Stromal cell of bone marrow (primary cell): ENCODE results near the gene SLC24A3.

Experiments
- DNase-seq: peaks from one replicate; pipeline ENCODE4 v3.0.0-alpha.2; 2012; ENCODE audit warnings: low read depth

SLC24A3 gene

DNA sequence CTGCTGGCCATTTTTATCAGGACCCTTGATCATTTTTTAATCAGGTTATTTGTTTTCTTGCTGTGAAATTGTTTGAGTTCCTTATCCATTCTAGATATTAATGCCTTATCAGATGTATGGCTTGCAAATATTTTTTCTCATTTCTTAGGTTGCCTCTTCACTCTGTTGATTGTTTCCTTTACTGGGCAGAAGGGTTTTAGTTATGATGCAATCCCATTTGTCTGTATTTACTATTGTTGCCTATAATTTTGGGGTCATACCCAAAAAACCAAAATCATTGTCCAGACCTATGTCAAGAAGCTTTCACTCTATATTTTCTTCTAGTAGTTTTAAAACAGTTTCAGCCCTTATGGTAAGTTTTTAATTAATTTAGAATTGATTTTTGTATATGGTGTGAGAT lies 172.5 kb downstream of the SLC24A3 start:
- DNase-seq: no peak

DNA sequence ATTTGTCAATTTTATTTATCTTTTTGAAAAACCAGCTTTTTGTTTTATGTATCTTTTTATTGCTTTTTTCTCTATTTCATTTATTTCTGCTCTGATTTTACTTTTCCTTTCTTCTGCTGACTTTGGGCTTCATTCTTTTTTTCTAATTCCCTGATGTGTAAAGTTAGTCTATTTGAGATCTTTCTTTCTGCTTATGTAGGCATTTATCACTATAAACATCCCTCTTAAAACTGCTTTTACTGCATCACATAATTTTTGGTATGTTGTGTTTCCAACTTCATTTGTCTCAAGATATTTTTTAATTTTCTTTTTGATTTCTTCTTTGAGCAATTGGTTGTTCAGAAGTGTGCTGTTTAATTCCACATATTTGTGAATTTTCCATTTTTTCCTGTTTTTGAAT lies 174.8 kb downstream of the SLC24A3 start:
- DNase-seq: no peak

GRCh38 chr20:19392344-19393130 lies 180.1 kb downstream of the SLC24A3 start:
- no peak for DNase-seq

- DNase-seq: no peak
Measured at GRCh38 chr20:19396460-19397081, 184.1 kb downstream of the SLC24A3 start.

DNA sequence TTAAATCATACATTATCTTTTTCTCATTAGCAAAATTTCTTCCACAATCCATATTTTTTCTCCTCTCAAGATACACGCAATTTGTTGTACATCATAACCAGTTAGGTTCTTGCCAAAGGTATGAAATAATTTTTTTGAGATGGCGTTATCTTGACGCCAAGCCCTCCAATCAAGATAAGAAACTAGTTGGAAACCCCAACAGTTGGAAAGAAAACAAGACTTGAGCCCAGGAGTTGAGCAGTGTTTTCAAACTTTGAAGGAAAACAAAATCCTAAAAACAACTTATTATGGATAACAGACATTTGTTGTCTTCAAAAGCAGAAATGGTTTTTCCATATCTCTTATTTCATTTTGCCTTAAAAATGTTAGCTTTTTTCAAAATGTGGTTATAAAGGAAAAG lies 184.8 kb downstream of the SLC24A3 start:
- no peak for DNase-seq

- DNase-seq: no peak
Measured at GRCh38 chr20:19397666-19398065, 185.2 kb downstream of the SLC24A3 start.

DNA sequence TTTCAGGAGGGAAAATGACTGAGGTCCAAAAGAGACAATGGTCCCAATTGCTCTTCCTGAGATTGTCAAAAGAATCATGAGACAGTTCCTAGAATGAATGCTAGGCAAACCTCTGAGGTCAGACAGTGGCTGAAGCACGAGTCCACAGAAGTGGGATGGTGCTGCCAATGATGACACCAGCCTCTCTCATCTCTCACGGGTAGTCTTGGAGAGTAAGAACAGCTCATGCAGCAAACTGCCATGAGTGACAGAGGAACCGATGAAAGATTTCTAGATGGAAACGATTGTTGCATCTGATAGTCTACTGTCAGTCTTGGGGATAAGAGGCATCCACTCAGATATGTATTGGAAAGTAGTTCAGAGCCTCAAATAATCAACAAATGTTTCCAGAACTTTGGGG lies 188.7 kb downstream of the SLC24A3 start:
- no peak for DNase-seq

DNA sequence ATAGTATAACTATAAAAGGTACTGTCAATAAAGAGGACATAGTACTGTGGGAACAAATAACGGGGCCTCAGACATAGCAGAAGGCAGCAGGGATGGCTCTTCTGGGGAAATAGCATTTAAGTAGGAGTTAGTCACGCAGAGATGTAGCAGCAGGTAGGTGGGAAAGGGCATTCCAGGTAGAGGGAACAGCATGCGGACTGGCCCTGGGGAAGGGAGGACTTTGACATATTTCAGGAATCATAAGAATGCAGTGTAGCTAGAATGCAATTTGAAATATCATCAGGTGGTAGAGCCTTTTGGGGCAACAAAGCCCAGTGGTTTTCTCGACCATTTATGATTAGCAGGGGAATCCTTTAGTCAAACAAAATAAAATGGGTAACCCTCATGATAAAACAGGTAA lies 191.1 kb downstream of the SLC24A3 start:
- no peak for DNase-seq

- no peak for DNase-seq
Measured at GRCh38 chr20:19404826-19405225, 192.4 kb downstream of the SLC24A3 start.

DNA sequence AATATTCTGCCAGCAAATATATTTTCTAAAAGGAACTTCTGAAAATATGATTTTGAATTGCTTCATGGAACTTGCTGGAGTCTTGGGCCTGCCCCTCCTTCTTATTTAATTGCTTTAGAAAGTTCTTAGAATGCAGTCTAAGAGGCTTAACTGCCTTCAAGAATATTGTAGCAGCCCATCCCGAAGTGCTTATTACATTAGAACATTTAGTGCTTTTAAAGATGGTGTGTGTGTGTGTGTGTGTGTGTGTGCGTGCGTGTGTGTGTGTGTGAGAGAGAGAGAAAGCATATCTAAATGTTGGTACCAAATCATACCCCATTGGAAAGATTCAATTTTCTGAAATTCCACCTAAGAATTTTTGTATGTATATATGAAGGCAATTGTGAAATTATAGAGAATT lies 193.5 kb downstream of the SLC24A3 start:
- no peak for DNase-seq

GRCh38 chr20:19406381-19406780 lies 193.9 kb downstream of the SLC24A3 start:
- no peak for DNase-seq

- no peak for DNase-seq
Measured at GRCh38 chr20:19407196-19407595, 194.8 kb downstream of the SLC24A3 start.

- no peak for DNase-seq
Measured at GRCh38 chr20:19407736-19408135, 195.3 kb downstream of the SLC24A3 start.

GRCh38 chr20:19408971-19409370 lies 196.5 kb downstream of the SLC24A3 start:
- DNase-seq: no peak

DNA sequence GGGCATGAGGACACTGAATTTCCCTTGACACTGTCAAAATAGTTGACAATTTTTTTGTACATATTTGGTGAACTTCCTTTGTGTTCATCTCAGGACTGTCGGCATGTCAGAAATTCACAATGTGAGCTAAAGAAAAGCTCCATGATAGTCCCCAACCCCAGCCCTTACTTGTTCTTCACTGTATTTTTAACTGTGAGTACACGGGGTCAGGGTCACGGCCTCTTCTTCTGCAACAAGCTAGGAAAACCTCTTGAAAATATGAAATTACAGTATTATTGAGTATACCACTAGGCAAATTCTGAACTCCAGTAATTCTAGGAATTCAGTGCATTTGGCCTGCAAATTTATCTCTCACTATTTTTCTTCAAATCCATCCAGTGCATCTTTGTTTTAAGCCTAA lies 199.4 kb downstream of the SLC24A3 start:
- no peak for DNase-seq

- no peak for DNase-seq
Measured at GRCh38 chr20:19412254-19412653, 199.8 kb downstream of the SLC24A3 start.

- DNase-seq: no peak
Measured at GRCh38 chr20:19414600-19414999, 202.2 kb downstream of the SLC24A3 start.

- DNase-seq: no peak
Measured at GRCh38 chr20:19415786-19416185, 203.3 kb downstream of the SLC24A3 start.

DNA sequence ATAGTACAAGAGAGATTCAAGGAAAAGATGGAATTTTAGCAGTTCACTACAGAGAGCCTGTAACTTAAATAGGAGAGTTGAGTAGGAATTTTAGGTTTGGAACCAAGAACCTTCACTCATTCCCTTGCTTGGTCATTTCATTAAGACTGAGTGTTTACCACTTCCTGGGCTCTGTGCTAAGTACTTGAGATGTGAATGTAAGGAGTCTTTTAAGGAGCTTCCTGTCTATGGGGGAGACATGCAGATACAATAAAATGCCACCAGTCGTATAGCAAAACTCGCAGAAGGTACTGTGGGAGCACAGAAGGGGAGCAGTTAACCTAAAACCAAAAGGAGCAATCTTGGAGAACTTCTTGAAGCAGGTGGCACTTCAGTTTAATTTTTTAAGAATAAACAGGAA lies 204.2 kb downstream of the SLC24A3 start:
- DNase-seq: no peak

GRCh38 chr20:19419396-19419795 lies 207.0 kb downstream of the SLC24A3 start:
- no peak for DNase-seq

DNA sequence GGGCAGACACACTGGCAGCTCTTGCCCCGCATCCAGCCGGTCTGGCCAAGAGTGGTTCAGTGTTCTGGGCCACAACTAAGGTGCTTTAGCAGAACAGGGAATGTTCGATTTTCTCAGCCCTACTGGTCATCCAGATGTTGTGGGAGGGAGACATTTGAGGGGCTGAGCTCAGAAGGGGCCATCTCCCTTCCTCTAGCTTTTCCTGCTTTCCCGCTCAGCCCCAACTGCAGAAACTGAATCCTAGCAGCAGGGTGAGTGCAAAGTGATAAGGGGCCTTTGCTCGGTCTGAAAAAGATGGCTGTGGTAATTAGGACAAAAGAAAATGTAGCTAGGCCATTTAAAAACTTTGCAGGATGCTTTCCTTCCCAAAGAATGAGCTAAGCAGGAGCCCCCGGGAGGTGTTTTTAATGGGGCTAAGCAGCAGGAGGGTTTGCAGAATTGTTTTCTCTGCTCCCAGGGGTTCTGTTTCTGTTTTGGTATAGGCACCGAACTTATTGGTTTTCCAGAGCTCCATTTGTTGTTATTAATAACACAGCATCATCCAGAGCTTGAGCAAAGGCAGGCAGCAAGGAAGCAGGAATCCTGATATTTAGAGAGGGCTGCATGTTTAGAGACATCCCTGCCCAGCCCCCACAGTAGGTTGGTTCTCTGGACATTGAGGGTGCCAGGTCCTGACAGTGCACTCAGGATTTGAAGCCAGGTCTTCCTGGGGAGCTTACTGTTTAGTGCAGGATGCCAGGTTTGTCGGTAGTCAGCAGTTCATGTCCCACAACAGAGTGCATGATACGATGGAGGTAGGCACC lies 210.9 kb downstream of the SLC24A3 start:
- DNase-seq: no peak

- no peak for DNase-seq
Measured at GRCh38 chr20:19423900-19424620, 211.6 kb downstream of the SLC24A3 start.
